DMS53 treated with DMSO at 0.1 percent for 48 hours (cell line): ENCODE results near the gene BSPH1.
"Not testable (repeated sequence)": the region's sequence is repeated elsewhere in the genome, so short reads cannot be mapped to it uniquely, and the experiment has no call there.

Source experiments
- DNase-seq: peaks from one replicate; lab custom pipeline; 2025; ENCODE audit not compliant: unreplicated experiment; lab: John Stamatoyannopoulos, UW

Gene BSPH1

GRCh38 chr19:47992070-47992469 is at the start of gene BSPH1:
Gene BSPH1 (minus strand): TSS chr19:47992170. CDS start chr19:47992081, 89 bp downstream.
- DNase-seq, result no peak

GRCh38 chr19:48036765-48037164 is 44.8 kb upstream of the BSPH1 start:
- no peak for DNase-seq

GRCh38 chr19:48033604-48034003 is 41.6 kb upstream of the BSPH1 start:
- no peak for DNase-seq

- no peak for DNase-seq
Observed at GRCh38 chr19:48030073-48030472, 38.1 kb upstream of the BSPH1 start.

GRCh38 chr19:48029431-48029830 is 37.5 kb upstream of the BSPH1 start:
- no peak for DNase-seq

- DNase-seq, result no peak
Observed at GRCh38 chr19:48025480-48025879, 33.5 kb upstream of the BSPH1 start.

GRCh38 chr19:48023518-48023917 is 31.5 kb upstream of the BSPH1 start:
- DNase-seq, result no peak

- DNase-seq, result no peak
Observed at GRCh38 chr19:48023011-48023410, 31.0 kb upstream of the BSPH1 start.

- DNase-seq, result no peak
Observed at GRCh38 chr19:48020686-48021085, 28.7 kb upstream of the BSPH1 start.

- DNase-seq, result no peak
Observed at GRCh38 chr19:48010932-48011758, 19.2 kb upstream of the BSPH1 start.

GRCh38 chr19:48006762-48007161 is 14.8 kb upstream of the BSPH1 start:
- DNase-seq, result no peak

- DNase-seq, result no peak
Observed at GRCh38 chr19:48004236-48004635, 12.3 kb upstream of the BSPH1 start.

- no peak for DNase-seq
Observed at GRCh38 chr19:48000846-48001245, 8.9 kb upstream of the BSPH1 start.

GRCh38 chr19:47998800-47999199 is 6.8 kb upstream of the BSPH1 start:
- no peak for DNase-seq

- DNase-seq, result no peak
Observed at GRCh38 chr19:47996230-47996727, 4.3 kb upstream of the BSPH1 start.

- DNase-seq, result no peak
Observed at GRCh38 chr19:47994209-47994802, 2.3 kb upstream of the BSPH1 start, which contains the start of gene ELSPBP1. Gene ELSPBP1 (plus strand): TSS chr19:47994632. CDS start chr19:48008668, 14,036 bp downstream.

GRCh38 chr19:47991191-47991808 is 670 bp downstream of the BSPH1 start:
- DNase-seq, result no peak

GRCh38 chr19:47973529-47973928 is 18.4 kb downstream of the BSPH1 start:
- DNase-seq, result no peak

- not testable (repeated sequence) for DNase-seq
Observed at GRCh38 chr19:47955936-47956335, 36.0 kb downstream of the BSPH1 start.

- not testable (repeated sequence) for DNase-seq
Observed at GRCh38 chr19:47952132-47952531, 39.8 kb downstream of the BSPH1 start.

- DNase-seq, result not testable (repeated sequence)
Observed at GRCh38 chr19:47949852-47950521, 42.0 kb downstream of the BSPH1 start.
